SK-N-MC (cell line): ENCODE data around the gene OR51V1.

Experiments
- EZH2 ChIP-seq: fragments of 200-600 bp; sonication (generic); IDR thresholded peaks from one replicate; pipeline ENCODE4 v1.6.1; 2017; ENCODE audit warnings: antibody characterized with exemption
- POLR2AphosphoS5 ChIP-seq: IDR thresholded peaks from 2 replicates; pipeline ENCODE4 v1.6.1; 2012; ENCODE audit warnings: mild to moderate bottlenecking, low read depth, low read length, borderline replicate concordance

GRCh38 chr11:5226732-5227310, 26.3 kb upstream of the OR51V1 start, which contains the start of gene HBB:
- TF ChIP-seq EZH2, result no peak
- TF ChIP-seq POLR2AphosphoS5, result no peak
